ENCODE measurements around the gene CES4A. TPM values are rescaled to one million over a fixed set of nuclear protein-coding genes. Genes with fewer than 3 reads are reported as not detected.

CES4A gene
- total RNA-seq, 2 donors from 2014 or later = 10.9 to 16.5 TPM

GRCh38 chr16:67028696-67029253, 40.4 kb downstream of the CES4A start, which contains the start of gene CBFB:
Gene CBFB, plus strand, starts transcription at chr16:67029149. Its CDS starts 259 bp downstream, at chr16:67029408.
- intact Hi-C loops (cut with DNase I) = loop anchor here (5.0 kb wide), 1 partner anchor 74 kb away; no protein-coding TSS in a partner anchor
- DNase-seq = peak; percentile 91 to 95 (median 94)
- peak within 1 kb of the TSS; percentile 24 to 76 for H3K4me3 ChIP-seq

GRCh38 chr16:67029254-67030096, 41.1 kb downstream of the CES4A start:
- H3K27me3 ChIP-seq = no peaks in the 10 kb centered on the region
- H3K27ac ChIP-seq = peak overlapping the region; percentile 89 to 98 (median 94)
- H3K4me1 ChIP-seq = peaks cover 28% of the 10 kb centered on the region
- no peaks in the 10 kb centered on the region for H3K9me3 ChIP-seq
- DNase-seq = peak; percentile 60 to 68 (median 62)
- no peak for TF ChIP-seq CTCF (IDR thresholded peaks at IDR 0.05)
- TF ChIP-seq POLR2A (IDR thresholded peaks at IDR 0.05) = peak; percentile 15 to 53 (median 52)
- intact Hi-C loops (cut with DNase I) = loop anchor here (5.0 kb wide), 1 partner anchor 73 kb away; no protein-coding TSS in a partner anchor
- peak overlapping the region; percentile 8 to 76 for H3K4me3 ChIP-seq
- no peaks in the 10 kb centered on the region for H3K36me3 ChIP-seq (replicated peaks in 1 of 2; ENCODE audit: insufficient read depth in 1 of 2, low read depth in 2 of 2)
- peak; percentile 58 for ATAC-seq
- WGBS, 2 donors = 1% methylated on average over 118 of the region's 123 CpGs; no CpG with 5 or more reads in 1 of the 2 donors

More at GRCh38 chr16:67028696-67029253, 40.4 kb downstream of the CES4A start, which contains the start of gene CBFB:
- peak; percentile 86 to 94 (median 92) for TF ChIP-seq POLR2A (IDR thresholded peaks at IDR 0.05)
- TF ChIP-seq CTCF (IDR thresholded peaks at IDR 0.05) = peak in 3 of 7 experiments; percentile 32 to 43 (median 37)
- H3K4me1 ChIP-seq = peaks cover 24% of the 10 kb centered on the region
- no peaks in the 10 kb centered on the region for H3K27me3 ChIP-seq
- H3K36me3 ChIP-seq (replicated peaks in 1 of 2; ENCODE audit: insufficient read depth in 1 of 2, low read depth in 2 of 2) = no peaks in the 10 kb centered on the region
- H3K27ac ChIP-seq = peak within 1 kb of the TSS; percentile 89 to 98 (median 94)
- WGBS, 2 donors = 1% methylated on average over 51 of the region's 69 CpGs; no CpG with 5 or more reads in 1 of the 2 donors
- peak; percentile 93 for ATAC-seq
- H3K9me3 ChIP-seq = no peaks in the 10 kb centered on the region

DNA sequence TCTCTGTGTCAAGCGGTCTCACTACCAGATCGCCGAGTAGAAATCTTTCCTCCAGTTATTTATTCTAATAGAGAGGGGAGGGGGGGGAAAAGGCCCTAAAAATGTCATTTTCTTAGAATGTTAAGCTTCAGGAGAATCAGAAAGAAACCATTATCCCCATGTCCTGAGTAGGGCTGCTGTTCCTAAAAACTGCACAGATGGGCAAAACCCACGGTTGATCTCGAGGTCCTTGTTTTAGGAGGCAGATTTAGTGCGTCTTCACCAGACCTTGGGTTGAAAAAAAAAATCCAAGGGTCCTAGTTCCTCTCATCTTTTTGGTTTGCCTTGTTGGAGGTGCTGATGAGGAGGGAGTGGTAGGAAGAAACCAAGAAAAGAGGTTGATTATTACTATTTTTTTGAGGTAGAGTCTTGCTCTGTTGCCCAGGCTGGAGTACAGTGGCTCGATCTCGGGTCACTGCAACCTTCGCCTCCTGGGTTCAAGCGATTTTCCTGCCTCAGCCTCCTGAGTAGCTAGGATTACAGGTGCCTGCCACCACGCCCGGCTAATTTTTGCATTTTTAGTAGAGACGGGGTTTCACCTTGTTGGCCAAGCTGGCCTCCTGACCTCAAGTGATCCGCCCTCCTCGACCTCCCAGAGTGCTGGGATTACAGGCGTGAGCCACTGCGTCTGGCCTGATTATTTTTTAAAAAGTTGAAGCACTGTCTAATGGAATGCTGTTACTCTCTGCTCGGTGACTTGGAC, 42.0 kb downstream of the CES4A start:
- DNase-seq = no peak

More for the DNA sequence above, 42.0 kb downstream of the CES4A start:
- Histone ChIP-seq H3K27me3 (no peaks in the 10 kb centered on the region), H3K27ac (peak overlapping the region; percentile 89 to 98 (median 94)), H3K4me3 (peak overlapping the region; percentile 8 to 76), H3K36me3 (replicated peaks in 1 of 2; ENCODE audit: insufficient read depth in 1 of 2, low read depth in 2 of 2) (no peaks in the 10 kb centered on the region), H3K4me1 (peaks cover 28% of the 10 kb centered on the region), H3K9me3 (no peaks in the 10 kb centered on the region)
- intact Hi-C loops (cut with DNase I) = no loop called here
- TF ChIP-seq CTCF (IDR thresholded peaks at IDR 0.05) (no peak), POLR2A (IDR thresholded peaks at IDR 0.05) (no peak)
- no peak for ATAC-seq
- WGBS, 2 donors = 50 to 59% methylated on average over 18 of the region's 18 CpGs
